ENCODE measurements around the gene LRRC55.
"Not testable (repeated sequence)": the region's sequence is repeated elsewhere in the genome, so short reads cannot be mapped to it uniquely, and the experiment has no call there.

The LRRC55 gene

DNA sequence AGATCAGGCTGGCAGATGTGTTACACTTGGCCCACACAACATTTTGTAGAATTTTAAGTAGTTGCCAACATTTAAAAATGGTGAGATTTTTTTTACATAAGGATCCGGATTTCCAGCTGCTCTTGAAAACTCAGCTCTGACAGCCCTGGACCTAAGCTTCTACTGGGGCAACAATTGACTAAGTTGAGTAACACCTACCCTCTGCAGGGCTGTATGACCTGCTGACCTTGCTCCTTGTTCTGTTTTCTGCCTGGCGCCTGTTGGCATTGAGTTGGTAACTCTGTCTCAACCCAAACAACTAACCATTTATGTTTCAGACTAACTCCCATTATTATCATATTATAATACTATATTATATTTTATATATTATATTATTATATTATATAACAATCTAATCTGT lies 21.1 kb upstream of the LRRC55 start:
- no peak for DNase-seq

GRCh38 chr11:57161351-57161750 lies 20.4 kb upstream of the LRRC55 start:
- no peak for DNase-seq

DNA sequence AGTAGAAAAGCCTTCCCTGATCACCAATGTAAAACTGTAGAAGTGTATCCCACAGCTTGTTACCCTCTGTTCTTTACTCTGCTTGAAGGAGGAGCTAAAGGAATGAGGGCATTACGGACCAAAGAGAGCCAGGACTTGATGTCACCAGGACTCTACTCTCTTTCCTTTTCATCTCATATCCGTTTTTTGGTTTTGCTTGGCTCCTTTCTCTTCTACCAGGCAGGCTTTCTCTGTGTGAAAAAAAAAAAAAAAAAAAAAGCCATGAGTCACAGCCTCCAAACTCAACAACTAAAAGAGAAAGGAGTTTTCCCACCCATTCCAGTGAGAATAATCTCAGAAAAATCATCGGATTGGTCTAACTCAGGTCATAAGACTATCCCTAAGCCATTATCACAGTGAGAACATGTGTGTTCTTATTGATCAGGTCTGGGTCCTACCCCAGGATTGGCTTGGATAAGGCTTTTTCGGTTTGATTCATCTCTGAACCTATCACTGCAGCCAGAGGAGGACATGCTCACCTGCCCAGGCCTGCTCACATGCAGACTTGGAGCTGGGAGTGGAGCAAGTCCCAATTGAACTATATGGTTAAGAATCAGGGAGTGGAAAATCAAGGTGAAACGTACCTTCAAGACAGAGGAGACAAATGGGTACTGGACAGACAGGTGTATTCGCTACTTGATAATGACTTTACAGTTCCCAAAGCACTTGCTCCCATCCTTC lies 19.4 kb upstream of the LRRC55 start:
- DNase-seq, result no peak

DNA sequence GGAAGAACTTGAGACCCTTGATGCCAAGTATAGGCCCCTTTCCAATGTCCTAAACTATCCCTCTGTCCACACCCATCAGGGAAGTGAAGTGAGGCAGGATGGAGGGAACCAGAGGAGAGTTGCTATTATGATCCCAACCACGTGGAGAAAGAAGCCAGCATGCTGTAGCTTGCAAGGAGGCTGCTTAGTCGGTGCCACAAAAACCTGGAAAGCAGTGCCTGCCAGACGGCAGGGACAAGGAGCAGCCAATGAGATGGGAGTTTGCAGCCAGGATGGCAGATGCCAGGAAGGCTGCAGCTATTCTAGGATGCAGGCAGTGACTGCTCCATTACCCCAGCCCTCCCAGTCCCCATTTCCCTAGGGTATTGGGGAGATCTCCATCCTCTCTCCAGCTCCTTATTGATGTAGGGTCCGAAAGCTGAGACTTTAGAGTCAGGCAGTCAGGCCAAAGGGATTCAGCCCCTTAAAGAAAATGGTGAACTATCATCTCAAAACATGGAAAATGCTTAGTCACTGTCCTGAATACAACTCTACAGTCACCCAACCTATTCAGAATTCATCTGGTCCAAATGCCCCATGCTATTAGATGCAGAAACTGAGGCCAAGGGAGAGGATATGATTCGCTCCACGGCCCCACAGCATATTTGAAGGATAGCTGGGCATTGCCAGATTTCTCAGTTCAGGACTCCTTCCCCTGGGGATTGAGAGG lies 18.4 kb upstream of the LRRC55 start:
- DNase-seq, result peak in 1 of 56 donors; percentile 1

DNA sequence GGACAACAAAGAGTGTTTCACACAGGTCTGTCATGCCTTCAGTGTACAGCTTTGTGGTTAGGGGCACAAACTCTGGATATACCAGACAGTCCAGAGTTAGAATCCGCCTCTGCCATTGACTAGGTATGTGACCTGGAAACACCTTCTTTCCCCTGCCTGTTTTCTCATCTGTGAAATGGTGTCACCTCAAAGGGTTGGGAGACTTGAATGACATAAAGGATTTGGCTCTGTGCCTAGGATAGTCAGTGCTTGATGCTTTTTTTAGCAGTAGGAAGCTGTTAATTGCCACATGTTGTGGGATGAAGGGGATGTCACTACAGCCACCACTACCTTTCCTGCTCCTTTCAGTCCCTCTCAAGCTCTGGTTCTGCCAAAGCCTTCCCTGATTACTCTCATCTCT lies 17.4 kb upstream of the LRRC55 start:
- no peak for DNase-seq

DNA sequence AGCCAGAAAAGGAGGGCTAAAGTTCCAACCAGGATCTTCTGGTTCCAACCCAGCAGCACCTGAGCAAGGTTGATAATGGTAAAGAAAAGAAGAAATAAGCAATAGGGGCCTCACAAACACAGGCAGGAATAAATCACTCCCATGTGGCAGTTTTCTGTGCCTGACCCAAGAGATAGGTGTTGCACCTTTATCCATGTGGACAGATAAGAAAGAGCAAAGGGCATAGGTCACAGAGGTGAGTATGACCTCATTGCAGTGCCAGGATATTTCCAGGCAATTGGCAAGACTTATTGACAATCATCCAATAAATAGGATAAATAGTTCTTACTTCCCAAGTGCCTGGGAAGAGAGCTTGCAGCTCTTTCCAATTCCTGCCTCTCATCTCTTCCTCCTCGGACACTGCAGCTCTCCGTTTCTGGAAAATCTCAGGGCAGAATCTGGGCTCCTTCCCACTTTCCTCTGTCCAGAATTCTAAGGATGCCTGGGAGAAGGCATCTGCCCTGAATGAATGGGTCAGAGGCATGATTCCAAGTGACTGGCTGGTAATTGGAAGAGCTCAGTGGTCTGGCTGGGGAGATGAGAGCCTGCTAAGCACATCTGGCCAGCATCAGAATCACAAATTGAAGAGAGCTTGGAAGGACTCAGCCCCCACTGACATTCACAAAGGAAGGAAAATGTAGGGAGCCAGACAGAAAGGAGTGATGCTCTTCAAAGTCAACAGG lies 14.5 kb upstream of the LRRC55 start:
- DNase-seq, result peak in 11 of 56 donors; percentile 9 to 27 (median 20)

DNA sequence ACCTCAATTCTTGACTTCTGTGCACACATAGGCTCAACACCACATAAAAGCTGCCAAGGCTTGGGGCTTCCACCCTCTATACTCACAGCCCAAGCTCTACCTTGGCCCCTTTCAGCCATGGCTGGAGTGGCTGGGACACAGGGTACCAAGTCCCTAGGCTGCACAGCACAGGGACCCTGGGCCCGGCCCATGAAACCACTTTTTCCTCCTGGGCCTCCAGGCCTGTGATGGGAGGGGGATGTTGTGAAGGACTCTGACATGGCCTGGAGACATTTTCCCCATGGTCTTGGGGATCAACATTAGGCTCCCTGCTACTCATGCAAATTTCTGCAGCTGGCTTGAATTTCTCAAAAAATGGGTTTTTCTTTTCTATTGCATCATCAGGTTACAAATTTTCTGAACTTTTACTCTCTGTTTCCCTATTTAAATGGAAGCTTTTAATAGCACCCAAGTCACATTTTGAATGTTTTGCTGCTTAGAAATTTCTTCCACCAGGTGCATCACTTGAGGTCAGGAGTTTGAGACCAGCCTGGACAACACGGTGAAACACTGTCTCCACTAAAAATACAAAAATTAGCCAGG lies 11.9 kb upstream of the LRRC55 start:
- DNase-seq, result not testable (repeated sequence)

DNA sequence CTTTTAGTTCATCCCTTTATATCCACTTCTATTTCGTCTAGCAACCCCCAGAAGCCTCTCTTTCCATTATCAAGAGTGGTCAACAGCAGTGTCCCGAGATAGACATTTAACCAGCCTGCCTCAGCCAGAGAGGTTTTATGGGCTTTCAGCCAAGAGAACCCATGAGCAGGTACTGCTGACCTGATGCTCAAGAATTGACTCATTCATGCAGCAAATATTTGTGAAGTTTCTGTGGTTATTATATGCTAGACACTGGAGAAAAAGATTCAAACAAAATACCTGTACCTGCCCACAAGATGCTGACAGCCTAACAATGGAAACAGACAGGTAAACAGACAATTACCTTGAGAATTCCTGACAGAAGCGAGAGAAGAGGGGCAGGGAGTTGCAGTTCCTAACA lies 9.7 kb upstream of the LRRC55 start:
- no peak for DNase-seq

DNA sequence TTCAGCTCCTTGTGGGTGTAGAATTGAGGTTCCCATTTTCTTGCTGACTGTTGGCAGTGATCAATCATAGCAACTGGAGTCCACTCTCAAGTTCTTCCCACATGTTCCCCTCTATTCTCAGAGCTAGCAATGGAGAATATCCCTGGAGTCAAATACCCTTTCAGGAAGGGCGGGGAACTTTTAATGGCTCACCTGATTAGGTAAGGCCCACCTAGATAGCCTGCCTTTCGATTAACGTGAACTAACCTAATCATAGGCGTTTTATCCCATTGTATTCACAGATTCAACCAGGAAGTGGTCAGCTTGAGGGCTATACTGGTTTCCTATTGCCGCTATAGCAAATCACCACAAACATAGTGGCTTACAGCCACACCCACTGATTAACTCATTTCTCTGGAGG lies 7.1 kb upstream of the LRRC55 start:
- DNase-seq, result no peak

- no peak for DNase-seq
Measured at GRCh38 chr11:57175478-57175877, 6.3 kb upstream of the LRRC55 start.

GRCh38 chr11:57178334-57178733 lies 3.4 kb upstream of the LRRC55 start:
- DNase-seq, result no peak

DNA sequence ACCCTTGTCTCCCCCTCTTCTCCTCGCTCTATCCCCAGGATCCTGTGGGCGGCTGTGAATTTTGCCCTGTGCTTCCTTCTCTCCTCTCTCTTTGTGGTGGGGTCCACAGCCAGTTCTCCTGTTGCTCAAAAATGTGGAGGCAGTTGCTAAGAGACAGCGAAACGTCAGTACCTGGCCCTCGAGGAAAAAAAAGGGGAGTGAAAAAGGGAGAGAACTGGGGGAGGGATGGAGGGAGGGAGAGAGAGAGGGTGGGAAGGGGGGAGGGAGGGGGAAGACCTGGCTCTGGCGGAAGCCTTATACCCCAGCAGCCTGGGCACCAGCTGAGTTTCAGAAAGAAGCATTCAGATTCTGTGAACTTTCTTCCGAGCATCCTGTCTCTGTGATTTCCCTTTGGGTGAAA lies 2.1 kb upstream of the LRRC55 start:
- DNase-seq, result no peak

GRCh38 chr11:57180081-57180561 lies 1.6 kb upstream of the LRRC55 start:
- DNase-seq, result peak in 9 of 56 donors; percentile 1 to 37 (median 14)

- DNase-seq, result no peak
Measured at GRCh38 chr11:57180964-57181363, 789 bp upstream of the LRRC55 start.

GRCh38 chr11:57182896-57183295 lies 1.1 kb downstream of the LRRC55 start:
- DNase-seq, result no peak

- DNase-seq, result no peak
Measured at GRCh38 chr11:57190548-57190947, 8.8 kb downstream of the LRRC55 start.

GRCh38 chr11:57191311-57192219 lies 9.8 kb downstream of the LRRC55 start:
- DNase-seq, result no peak

DNA sequence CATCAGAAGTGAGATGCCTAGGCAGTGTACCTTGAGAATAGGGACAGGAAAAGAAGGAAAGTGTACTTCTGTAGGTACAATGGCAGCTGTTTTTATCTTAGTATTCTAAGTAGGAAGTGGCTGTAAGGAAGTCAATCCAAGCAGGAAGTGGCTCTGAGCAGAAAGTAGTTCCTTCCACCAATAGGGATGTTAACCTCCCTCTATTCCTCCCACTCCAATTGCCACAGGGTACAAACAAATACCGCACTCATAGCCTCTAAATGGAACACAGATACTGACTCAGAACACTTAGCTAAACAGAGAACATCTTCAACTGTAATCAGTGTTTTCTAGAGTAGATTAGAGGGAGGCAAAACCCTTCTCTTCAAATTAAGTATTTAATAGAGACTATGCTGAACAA lies 10.6 kb downstream of the LRRC55 start:
- no peak for DNase-seq

- DNase-seq, result no peak
Measured at GRCh38 chr11:57196596-57196995, 14.8 kb downstream of the LRRC55 start.

GRCh38 chr11:57197762-57198161 lies 16.0 kb downstream of the LRRC55 start:
- no peak for DNase-seq

- DNase-seq, result no peak
Measured at GRCh38 chr11:57199330-57199729, 17.6 kb downstream of the LRRC55 start.

Measured in nucleus accumbens (tissue), 56 donors.